ENCODE results near the gene ZFAND3.

GRCh38 chr6:38175786-38176185 is 356.3 kb downstream of the ZFAND3 start:
- TF ChIP-seq ZNF274 (IDR thresholded peaks at IDR 0.05; ENCODE audit: low read depth, low read length) (no peak), YY1 (IDR thresholded peaks at IDR 0.05; ENCODE audit: insufficient read depth, insufficient read length) (no peak)

Data from NT2/D1 (cell line).